Hepatocyte (in vitro differentiated cells): ENCODE data around the gene ANO7. TPM values are rescaled to one million over a fixed set of nuclear protein-coding genes. Genes with fewer than 3 reads are reported as not detected.
A peak's percentile ranks its signal among the peaks of the same experiment; 100 is the strongest.

Source experiments
- DNase-seq: peaks from one replicate; pipeline ENCODE4 v3.0.0-alpha.2; 2016; ENCODE audit warnings: low spot score
- H2AFZ ChIP-seq: fragments of 200-600 bp; sonication (generic); 2 replicates; pipeline ENCODE4 v1.6.0; 2016; ENCODE audit warnings: antibody characterized with exemption, mild to moderate bottlenecking
- H3K27ac ChIP-seq: fragments of 200-600 bp; sonication (generic); 2 replicates; pipeline ENCODE4 v1.5.1; 2016; ENCODE audit warnings: mild to moderate bottlenecking
- H3K27me3 ChIP-seq: fragments of 200-600 bp; sonication (generic); 2 replicates; pipeline ENCODE4 v1.6.1; 2016
- H3K36me3 ChIP-seq: fragments of 200-600 bp; sonication (generic); replicated peaks from 2 replicates; pipeline ENCODE4 v1.5.1; 2016; ENCODE audit warnings: low read depth; ENCODE audit not compliant: insufficient read depth
- H3K4me1 ChIP-seq: fragments of 200-600 bp; sonication (generic); 2 replicates; pipeline ENCODE4 v1.5.1; 2016; ENCODE audit warnings: mild to moderate bottlenecking, moderate library complexity; ENCODE audit not compliant: insufficient read depth
- H3K4me2 ChIP-seq: fragments of 200-600 bp; sonication (generic); 2 replicates; pipeline ENCODE4 v1.6.0; 2016
- H3K4me3 ChIP-seq: fragments of 200-600 bp; sonication (generic); 2 replicates; pipeline ENCODE4 v1.5.1; 2016; ENCODE audit warnings: mild to moderate bottlenecking
- H3K79me2 ChIP-seq: fragments of 200-600 bp; sonication (generic); 2 replicates; pipeline ENCODE4 v1.6.0; 2017; ENCODE audit warnings: mild to moderate bottlenecking
- H3K9me2 ChIP-seq: fragments of 200-600 bp; sonication (generic); replicated peaks from 2 replicates; pipeline ENCODE4 v1.6.0; 2017; ENCODE audit warnings: mild to moderate bottlenecking; ENCODE audit not compliant: insufficient read depth
- H3K9me3 ChIP-seq: fragments of 200-600 bp; sonication (generic); 2 replicates; pipeline ENCODE4 v1.5.1; 2016; ENCODE audit warnings: low read depth, mild to moderate bottlenecking
- H4K20me1 ChIP-seq: fragments of 200-600 bp; sonication (generic); 2 replicates; pipeline ENCODE4 v1.6.0; 2016; ENCODE audit warnings: mild to moderate bottlenecking; ENCODE audit not compliant: insufficient read depth, poor library complexity, severe bottlenecking
- EZH2 ChIP-seq: fragments of 200-600 bp; sonication (generic); IDR thresholded peaks from 2 replicates; pipeline ENCODE4 v1.6.1; 2016; ENCODE audit warnings: antibody characterized with exemption, mild to moderate bottlenecking, borderline replicate concordance
- EZH2phosphoT487 ChIP-seq: fragments of 200-600 bp; sonication (generic); IDR thresholded peaks from one replicate; pipeline ENCODE4 v1.6.1; 2018; ENCODE audit warnings: antibody characterized with exemption, mild to moderate bottlenecking, low read depth, moderate library complexity; ENCODE audit not compliant: unreplicated experiment, severe bottlenecking
- WGBS: methylation state at CpG from one replicate; pipeline ENCODE4 v1.1.6; 2016; ENCODE audit warnings: low lambda C conversion rate; ENCODE audit errors: missing lambda C conversion rate; 5-methylcytosine and 5-hydroxymethylcytosine counted together
- polyA plus RNA-seq: library from polyadenylated mRNA; unstranded; fragments of >200 nt; fragmentation: Nextera tagmentation; extraction: Ambion mirVana; gene quantifications from 2 replicates; pipeline ENCODE4 v1.2.1, GENCODE V29; 2016
- total RNA-seq: library from RNA; depleted of rRNA; stranded (reverse); fragments of >200 nt; gene quantifications from 2 replicates; pipeline ENCODE4 v1.2.3, GENCODE V29; 2014
- TF ChIP-seq, protein P1 (sequence below): fragments of 200-600 bp; sonication (generic); IDR thresholded peaks from 2 replicates; pipeline ENCODE4 v1.5.1; 2016; ENCODE audit warnings: antibody characterized with exemption, mild to moderate bottlenecking; ENCODE audit not compliant: poor library complexity

ANO7 gene, protein sequence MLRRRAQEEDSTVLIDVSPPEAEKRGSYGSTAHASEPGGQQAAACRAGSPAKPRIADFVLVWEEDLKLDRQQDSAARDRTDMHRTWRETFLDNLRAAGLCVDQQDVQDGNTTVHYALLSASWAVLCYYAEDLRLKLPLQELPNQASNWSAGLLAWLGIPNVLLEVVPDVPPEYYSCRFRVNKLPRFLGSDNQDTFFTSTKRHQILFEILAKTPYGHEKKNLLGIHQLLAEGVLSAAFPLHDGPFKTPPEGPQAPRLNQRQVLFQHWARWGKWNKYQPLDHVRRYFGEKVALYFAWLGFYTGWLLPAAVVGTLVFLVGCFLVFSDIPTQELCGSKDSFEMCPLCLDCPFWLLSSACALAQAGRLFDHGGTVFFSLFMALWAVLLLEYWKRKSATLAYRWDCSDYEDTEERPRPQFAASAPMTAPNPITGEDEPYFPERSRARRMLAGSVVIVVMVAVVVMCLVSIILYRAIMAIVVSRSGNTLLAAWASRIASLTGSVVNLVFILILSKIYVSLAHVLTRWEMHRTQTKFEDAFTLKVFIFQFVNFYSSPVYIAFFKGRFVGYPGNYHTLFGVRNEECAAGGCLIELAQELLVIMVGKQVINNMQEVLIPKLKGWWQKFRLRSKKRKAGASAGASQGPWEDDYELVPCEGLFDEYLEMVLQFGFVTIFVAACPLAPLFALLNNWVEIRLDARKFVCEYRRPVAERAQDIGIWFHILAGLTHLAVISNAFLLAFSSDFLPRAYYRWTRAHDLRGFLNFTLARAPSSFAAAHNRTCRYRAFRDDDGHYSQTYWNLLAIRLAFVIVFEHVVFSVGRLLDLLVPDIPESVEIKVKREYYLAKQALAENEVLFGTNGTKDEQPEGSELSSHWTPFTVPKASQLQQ
- total RNA-seq (0.72 and 1.00 TPM in 2 replicates), polyA plus RNA-seq (1.4 and 3.0 TPM in 2 replicates)

DNA sequence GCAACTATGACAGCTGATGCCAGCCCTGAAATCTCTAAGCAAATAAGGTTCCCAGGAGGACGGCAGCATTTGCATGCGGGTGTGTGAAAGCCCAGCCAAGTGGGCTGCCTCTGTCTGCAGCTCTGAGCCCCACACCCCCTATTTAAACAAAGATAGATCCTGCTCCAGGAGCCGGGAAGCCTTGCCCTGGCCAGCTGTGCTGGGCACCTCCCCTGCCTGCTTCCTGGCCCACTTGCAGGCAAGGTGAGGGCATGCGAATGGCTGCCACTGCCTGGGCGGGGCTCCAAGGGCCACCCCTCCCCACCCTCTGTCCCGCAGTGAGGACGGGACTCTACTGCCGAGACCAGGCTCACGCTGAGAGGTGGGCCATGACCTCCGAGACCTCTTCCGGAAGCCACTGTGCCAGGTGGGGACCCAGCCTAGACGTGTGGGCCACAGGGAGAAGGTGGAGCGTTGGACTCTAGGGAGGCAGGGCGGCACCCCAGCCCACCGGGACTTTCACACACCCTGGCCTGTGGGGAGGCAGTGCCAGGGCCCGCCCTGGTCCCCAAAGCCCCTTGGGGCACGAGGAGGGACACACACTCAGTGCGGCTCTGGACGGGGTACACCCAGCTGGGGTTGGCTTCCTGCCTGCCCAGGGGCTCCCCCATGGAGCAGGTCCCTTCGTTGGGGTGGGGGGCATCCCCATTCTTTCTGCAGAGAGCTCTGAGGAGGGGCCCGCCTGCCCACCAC, at the start of gene ANO7:
TSS of gene ANO7 (plus strand) at position 317 of the 732 bp plus-strand sequence. CDS start 1,387 bp downstream, outside the sequence.
- no peak within 1 kb of the TSS for H2AFZ ChIP-seq
- WGBS: 71% methylated on average over 18 of the region's 21 CpGs
- no peak within 1 kb of the TSS for H3K4me3 ChIP-seq

DNA sequence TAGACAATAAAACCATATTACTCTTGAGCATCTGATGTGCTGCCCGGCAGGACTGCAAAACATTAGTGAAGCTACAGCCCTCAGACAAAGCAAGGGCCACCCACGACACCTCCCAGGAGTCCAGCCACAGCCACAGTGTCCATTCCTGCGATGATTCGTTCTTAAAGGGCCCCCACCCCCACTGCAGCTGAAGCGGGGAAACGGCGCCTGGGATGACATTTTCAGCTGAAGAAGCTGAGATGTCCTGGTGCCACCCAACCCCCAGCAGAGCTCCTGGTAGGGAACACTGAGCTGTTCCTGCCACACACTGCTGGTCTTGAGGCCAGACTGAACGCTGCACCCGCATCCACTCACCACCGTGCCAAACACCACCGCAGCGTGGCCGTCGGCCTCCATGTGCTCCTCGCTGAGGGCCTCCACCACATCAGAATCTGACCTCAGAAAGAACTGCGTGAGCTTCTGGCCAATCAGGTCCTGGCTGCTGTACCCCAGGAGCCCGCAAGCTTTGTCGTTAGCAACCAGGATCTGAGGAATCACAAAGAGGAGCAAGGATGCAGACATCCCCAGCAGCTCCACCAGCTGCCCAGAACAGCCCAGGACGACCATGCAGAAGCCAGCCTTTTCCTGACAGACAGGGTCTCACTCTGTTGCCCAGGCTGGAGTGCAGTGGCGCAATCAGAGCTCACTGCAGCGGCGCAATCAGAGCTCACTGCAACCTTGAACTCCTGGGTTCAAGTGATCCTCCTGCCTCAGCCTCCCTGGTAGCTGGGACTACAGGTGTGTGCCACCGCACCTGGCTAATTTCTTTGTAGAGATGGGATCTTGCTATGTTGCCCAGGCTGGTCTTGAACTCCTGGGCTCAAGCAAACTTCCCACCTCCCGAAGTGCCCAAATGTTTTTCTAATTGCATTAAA, 48.7 kb upstream of the ANO7 start:
- no peaks in the 10 kb centered on the region for H3K4me1 ChIP-seq
- no peak overlapping the region for H3K4me3 ChIP-seq
- no peaks in the 10 kb centered on the region for H3K9me3 ChIP-seq
- TF ChIP-seq, protein P1, sequence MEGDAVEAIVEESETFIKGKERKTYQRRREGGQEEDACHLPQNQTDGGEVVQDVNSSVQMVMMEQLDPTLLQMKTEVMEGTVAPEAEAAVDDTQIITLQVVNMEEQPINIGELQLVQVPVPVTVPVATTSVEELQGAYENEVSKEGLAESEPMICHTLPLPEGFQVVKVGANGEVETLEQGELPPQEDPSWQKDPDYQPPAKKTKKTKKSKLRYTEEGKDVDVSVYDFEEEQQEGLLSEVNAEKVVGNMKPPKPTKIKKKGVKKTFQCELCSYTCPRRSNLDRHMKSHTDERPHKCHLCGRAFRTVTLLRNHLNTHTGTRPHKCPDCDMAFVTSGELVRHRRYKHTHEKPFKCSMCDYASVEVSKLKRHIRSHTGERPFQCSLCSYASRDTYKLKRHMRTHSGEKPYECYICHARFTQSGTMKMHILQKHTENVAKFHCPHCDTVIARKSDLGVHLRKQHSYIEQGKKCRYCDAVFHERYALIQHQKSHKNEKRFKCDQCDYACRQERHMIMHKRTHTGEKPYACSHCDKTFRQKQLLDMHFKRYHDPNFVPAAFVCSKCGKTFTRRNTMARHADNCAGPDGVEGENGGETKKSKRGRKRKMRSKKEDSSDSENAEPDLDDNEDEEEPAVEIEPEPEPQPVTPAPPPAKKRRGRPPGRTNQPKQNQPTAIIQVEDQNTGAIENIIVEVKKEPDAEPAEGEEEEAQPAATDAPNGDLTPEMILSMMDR: no peak
- TF ChIP-seq EZH2phosphoT487 (no peak), EZH2 (no peak)
- H3K27me3 ChIP-seq: no peaks in the 10 kb centered on the region
- 91% methylated on average over 24 of the region's 24 CpGs for WGBS
- no peak overlapping the region for H2AFZ ChIP-seq
- H3K4me2 ChIP-seq: no peak overlapping the region
- no peaks in the 10 kb centered on the region for H3K36me3 ChIP-seq
- H3K9me2 ChIP-seq: no peaks in the 10 kb centered on the region
- no peak overlapping the region for H3K27ac ChIP-seq
- H3K79me2 ChIP-seq: no peaks in the 10 kb centered on the region
- no peak for DNase-seq
- H4K20me1 ChIP-seq: no peaks in the 10 kb centered on the region

More for the DNA sequence above, at the start of gene ANO7:
- H3K27ac ChIP-seq: no peak within 1 kb of the TSS
- no peaks in the 10 kb centered on the region for H3K36me3 ChIP-seq
- H4K20me1 ChIP-seq: no peaks in the 10 kb centered on the region
- H3K79me2 ChIP-seq: no peaks in the 10 kb centered on the region
- H3K9me2 ChIP-seq: no peaks in the 10 kb centered on the region
- no peaks in the 10 kb centered on the region for H3K9me3 ChIP-seq
- peaks cover 4% of the 10 kb centered on the region for H3K4me1 ChIP-seq
- DNase-seq: peak; percentile 4
- no peak within 1 kb of the TSS for H3K4me2 ChIP-seq
- no peaks in the 10 kb centered on the region for H3K27me3 ChIP-seq
- TF ChIP-seq EZH2 (no peak), EZH2phosphoT487 (no peak)
- TF ChIP-seq, protein P1: no peak

DNA sequence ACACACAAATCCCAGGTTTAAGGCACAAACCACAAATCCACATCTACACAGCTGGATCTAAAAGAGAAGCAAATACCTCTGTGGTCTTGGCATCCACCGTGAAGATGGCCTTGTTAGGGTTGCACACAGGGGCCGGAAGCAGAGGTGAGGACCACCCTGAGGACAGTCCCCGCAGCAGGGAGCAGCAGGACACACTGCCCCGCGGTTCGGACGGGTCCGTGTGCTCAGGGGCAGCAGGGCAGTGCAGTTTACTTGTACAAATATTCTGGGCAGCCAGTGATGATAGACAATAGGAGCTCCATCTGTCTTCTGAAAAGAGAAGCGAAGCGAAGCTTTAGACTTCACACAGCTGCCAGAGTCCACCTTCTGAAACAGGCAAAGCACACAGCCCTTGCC, 48.0 kb upstream of the ANO7 start:
- Histone ChIP-seq H3K4me2 (no peak overlapping the region), H3K27ac (no peak overlapping the region), H3K9me2 (no peaks in the 10 kb centered on the region), H3K36me3 (no peaks in the 10 kb centered on the region), H3K79me2 (no peaks in the 10 kb centered on the region), H4K20me1 (no peaks in the 10 kb centered on the region), H3K9me3 (no peaks in the 10 kb centered on the region), H2AFZ (no peak overlapping the region), H3K27me3 (no peaks in the 10 kb centered on the region), H3K4me3 (no peak overlapping the region), H3K4me1 (no peaks in the 10 kb centered on the region)
- 95% methylated on average over 10 of the region's 10 CpGs for WGBS
- TF ChIP-seq EZH2phosphoT487 (no peak), EZH2 (no peak)
- TF ChIP-seq, protein P1: no peak
- DNase-seq: no peak
